ENCODE data around the gene SCAI.
A peak's percentile ranks its signal among the peaks of the same experiment; 100 is the strongest.
"Not testable (repeated sequence)": the region's sequence is repeated elsewhere in the genome, so short reads cannot be mapped to it uniquely, and the experiment has no call there.

The SCAI gene

GRCh38 chr9:124947727-124948391, 195.5 kb downstream of the SCAI start:
- DNase-seq (ENCODE audit: low read depth), result no peak

- no peak for DNase-seq (ENCODE audit: low read depth)
Measured at GRCh38 chr9:124946167-124946566, 197.2 kb downstream of the SCAI start.

GRCh38 chr9:124941679-124942561, 201.4 kb downstream of the SCAI start:
- DNase-seq (ENCODE audit: low read depth), result no peak

GRCh38 chr9:124940894-124941678, 202.2 kb downstream of the SCAI start, which contains the start of gene GOLGA1:
GOLGA1 (minus strand) TSS chr9:124941083; CDS start chr9:124938711, 2,372 bp downstream.
- peak; percentile 80 for DNase-seq (ENCODE audit: low read depth)

GRCh38 chr9:124940521-124940893, 202.8 kb downstream of the SCAI start:
- no peak for DNase-seq (ENCODE audit: low read depth)

GRCh38 chr9:124939944-124940343, 203.4 kb downstream of the SCAI start:
- no peak for DNase-seq (ENCODE audit: low read depth)

- no peak for DNase-seq (ENCODE audit: low read depth)
Measured at GRCh38 chr9:124934290-124934689, 209.0 kb downstream of the SCAI start.

- DNase-seq (ENCODE audit: low read depth), result no peak
Measured at GRCh38 chr9:124932333-124932732, 211.0 kb downstream of the SCAI start.

GRCh38 chr9:124929464-124929863, 213.9 kb downstream of the SCAI start:
- DNase-seq (ENCODE audit: low read depth), result no peak

- no peak for DNase-seq (ENCODE audit: low read depth)
Measured at GRCh38 chr9:124928116-124928515, 215.2 kb downstream of the SCAI start.

GRCh38 chr9:124920394-124920793, 222.9 kb downstream of the SCAI start:
- DNase-seq (ENCODE audit: low read depth), result not testable (repeated sequence)

- no peak for DNase-seq (ENCODE audit: low read depth)
Measured at GRCh38 chr9:124914753-124915405, 228.4 kb downstream of the SCAI start.

- DNase-seq (ENCODE audit: low read depth), result no peak
Measured at GRCh38 chr9:124913378-124913777, 229.9 kb downstream of the SCAI start.

- DNase-seq (ENCODE audit: low read depth), result no peak
Measured at GRCh38 chr9:124911766-124912165, 231.6 kb downstream of the SCAI start.

- DNase-seq (ENCODE audit: low read depth), result no peak
Measured at GRCh38 chr9:124908098-124908497, 235.2 kb downstream of the SCAI start.

GRCh38 chr9:124906966-124907365, 236.4 kb downstream of the SCAI start:
- no peak for DNase-seq (ENCODE audit: low read depth)

GRCh38 chr9:124899845-124900244, 243.5 kb downstream of the SCAI start:
- no peak for DNase-seq (ENCODE audit: low read depth)

GRCh38 chr9:124897570-124898460, 245.5 kb downstream of the SCAI start:
- DNase-seq (ENCODE audit: low read depth), result no peak

GRCh38 chr9:124894741-124895170, 248.6 kb downstream of the SCAI start:
- no peak for DNase-seq (ENCODE audit: low read depth)

GRCh38 chr9:124894035-124894740, 249.1 kb downstream of the SCAI start:
- DNase-seq (ENCODE audit: low read depth), result no peak
